Measurements from ENCODE around the gene NIN.

Gene NIN

GRCh38 chr14:50790589-50790988 lies 40.4 kb downstream of the NIN start:
- Mint-ChIP-seq H3K36me3 (ENCODE audit: insufficient read depth) (peaks cover 32% of the 10 kb centered on the region), H3K4me3 (peak overlapping the region in 1 of 2 donors; percentile 81), H3K27me3 (no peaks in the 10 kb centered on the region), H3K9me3 (no peaks in the 10 kb centered on the region), H3K4me1 (ENCODE audit: low read depth in 2 of 2) (peaks cover 59 to 91% of the 10 kb centered on the region in 2 donors), H3K27ac (peak overlapping the region; percentile 93)
- DNase-seq (no peak), ATAC-seq (replicated peaks) (no peak)

GRCh38 chr14:50786751-50787464 lies 44.1 kb downstream of the NIN start:
- no peak for DNase-seq
- no peak for ATAC-seq (replicated peaks)
- peak overlapping the region; percentile 36 to 72 for H3K4me3 Mint-ChIP-seq
- peaks cover 29% of the 10 kb centered on the region for H3K36me3 Mint-ChIP-seq (ENCODE audit: insufficient read depth)
- peak overlapping the region; percentile 83 to 92 for H3K27ac Mint-ChIP-seq
- H3K9me3 Mint-ChIP-seq = no peaks in the 10 kb centered on the region
- H3K27me3 Mint-ChIP-seq = no peaks in the 10 kb centered on the region
- H3K4me1 Mint-ChIP-seq (ENCODE audit: low read depth in 2 of 2) = peaks cover 61 to 89% of the 10 kb centered on the region in 2 donors

GRCh38 chr14:50785457-50786063 lies 45.4 kb downstream of the NIN start:
- Mint-ChIP-seq H3K4me3 (peak overlapping the region; percentile 72 to 74), H3K27me3 (no peaks in the 10 kb centered on the region), H3K4me1 (ENCODE audit: low read depth in 2 of 2) (peaks cover 65 to 90% of the 10 kb centered on the region in 2 donors), H3K9me3 (no peaks in the 10 kb centered on the region), H3K27ac (peak overlapping the region; percentile 83 to 92), H3K36me3 (ENCODE audit: insufficient read depth) (peaks cover 26% of the 10 kb centered on the region)
- ATAC-seq (replicated peaks) (peak; percentile 49), DNase-seq (no peak)

- Mint-ChIP-seq H3K36me3 (ENCODE audit: insufficient read depth) (peaks cover 20% of the 10 kb centered on the region), H3K4me3 (peak overlapping the region; percentile 72 to 74), H3K27me3 (no peaks in the 10 kb centered on the region), H3K9me3 (no peaks in the 10 kb centered on the region), H3K27ac (peak overlapping the region; percentile 83 to 92), H3K4me1 (ENCODE audit: low read depth in 2 of 2) (peaks cover 62 to 91% of the 10 kb centered on the region in 2 donors)
- no peak for DNase-seq
- peak; percentile 7 for ATAC-seq (replicated peaks)
Measured at GRCh38 chr14:50784683-50785456, 46.1 kb downstream of the NIN start.

DNA sequence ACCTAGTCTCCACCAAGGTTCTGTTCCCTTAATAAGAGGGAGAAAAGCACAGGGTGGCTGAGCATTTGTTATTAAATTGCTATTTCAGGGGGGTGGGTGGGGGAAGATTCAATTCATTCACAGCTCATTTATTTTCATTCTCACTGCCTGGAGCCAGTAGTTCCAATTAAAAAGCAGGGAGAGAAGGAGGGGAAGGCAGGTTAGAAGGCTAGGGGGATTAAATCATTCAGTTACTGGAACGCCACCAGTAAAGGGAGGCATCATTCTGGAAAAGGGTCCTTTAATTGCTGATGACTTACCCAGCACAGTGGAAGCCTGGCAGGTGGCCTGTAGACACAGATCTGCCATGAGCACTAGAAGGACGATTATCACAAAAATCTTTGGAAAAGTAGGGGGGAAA lies 47.4 kb downstream of the NIN start:
- H3K27me3 Mint-ChIP-seq = no peaks in the 10 kb centered on the region
- peak overlapping the region; percentile 38 to 39 for H3K4me3 Mint-ChIP-seq
- no peak for ATAC-seq (replicated peaks)

DNA sequence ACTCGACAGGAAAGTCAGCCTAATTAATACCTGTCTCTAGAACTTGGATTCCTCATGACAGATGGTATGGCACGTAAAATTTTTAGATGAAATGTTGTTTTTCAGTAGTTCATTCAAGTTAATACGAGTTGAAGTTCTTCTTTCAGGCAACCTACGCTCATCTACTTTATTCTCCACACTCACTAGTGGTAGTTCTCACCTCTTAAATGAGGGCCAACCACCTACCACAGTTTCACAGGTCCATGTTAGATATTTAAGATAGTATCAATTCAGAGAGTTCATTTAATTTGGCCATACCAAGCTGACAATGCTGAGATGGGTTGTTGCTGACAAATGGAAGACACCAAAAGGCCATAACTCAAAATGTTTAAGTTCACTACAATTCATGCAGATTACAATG lies 50.6 kb downstream of the NIN start:
- peaks cover 43 to 69% of the 10 kb centered on the region in 2 donors for H3K4me1 Mint-ChIP-seq (ENCODE audit: low read depth in 2 of 2)
- no peaks in the 10 kb centered on the region for H3K27me3 Mint-ChIP-seq
- DNase-seq (no peak), ATAC-seq (replicated peaks) (peak; percentile 39)
- H3K4me3 Mint-ChIP-seq = peak overlapping the region in 1 of 2 donors; percentile 39
- H3K27ac Mint-ChIP-seq = peak overlapping the region; percentile 44 to 83
- peaks cover 15% of the 10 kb centered on the region for H3K36me3 Mint-ChIP-seq (ENCODE audit: insufficient read depth)
- H3K9me3 Mint-ChIP-seq = no peaks in the 10 kb centered on the region

More for the DNA sequence above, 47.4 kb downstream of the NIN start:
- Mint-ChIP-seq H3K4me1 (ENCODE audit: low read depth in 2 of 2) (peaks cover 65 to 92% of the 10 kb centered on the region in 2 donors), H3K27ac (peak overlapping the region; percentile 83 to 92), H3K36me3 (ENCODE audit: insufficient read depth) (peaks cover 10% of the 10 kb centered on the region), H3K9me3 (no peaks in the 10 kb centered on the region)
- no peak for DNase-seq

GRCh38 chr14:50778721-50779483 lies 52.1 kb downstream of the NIN start:
- peak overlapping the region; percentile 77 to 94 for H3K27ac Mint-ChIP-seq
- peak overlapping the region; percentile 48 to 76 for H3K4me3 Mint-ChIP-seq
- H3K9me3 Mint-ChIP-seq = no peaks in the 10 kb centered on the region
- H3K27me3 Mint-ChIP-seq = no peaks in the 10 kb centered on the region
- peaks cover 17% of the 10 kb centered on the region for H3K36me3 Mint-ChIP-seq (ENCODE audit: insufficient read depth)
- peaks cover 31 to 59% of the 10 kb centered on the region in 2 donors for H3K4me1 Mint-ChIP-seq (ENCODE audit: low read depth in 2 of 2)
- DNase-seq (no peak), ATAC-seq (replicated peaks) (no peak)

- Mint-ChIP-seq H3K27me3 (no peaks in the 10 kb centered on the region), H3K4me1 (ENCODE audit: low read depth in 2 of 2) (peaks cover 23 to 45% of the 10 kb centered on the region in 2 donors), H3K36me3 (ENCODE audit: insufficient read depth) (peaks cover 40% of the 10 kb centered on the region), H3K4me3 (no peak overlapping the region), H3K9me3 (no peaks in the 10 kb centered on the region), H3K27ac (peak overlapping the region in 1 of 2 donors; percentile 76)
- ATAC-seq (replicated peaks) = no peak
- DNase-seq = no peak
Measured at GRCh38 chr14:50776522-50776921, 54.4 kb downstream of the NIN start.

- Mint-ChIP-seq H3K4me3 (no peak overlapping the region), H3K9me3 (no peaks in the 10 kb centered on the region), H3K27me3 (no peaks in the 10 kb centered on the region), H3K27ac (no peak overlapping the region), H3K4me1 (ENCODE audit: low read depth in 2 of 2) (peaks cover 14 to 34% of the 10 kb centered on the region in 2 donors), H3K36me3 (ENCODE audit: insufficient read depth) (peaks cover 51% of the 10 kb centered on the region)
- ATAC-seq (replicated peaks) (no peak), DNase-seq (no peak)
Measured at GRCh38 chr14:50775357-50775756, 55.6 kb downstream of the NIN start.

- H3K27me3 Mint-ChIP-seq = no peaks in the 10 kb centered on the region
- H3K36me3 Mint-ChIP-seq (ENCODE audit: insufficient read depth) = peaks cover 58% of the 10 kb centered on the region
- no peak for ATAC-seq (replicated peaks)
- peaks cover 13 to 27% of the 10 kb centered on the region in 2 donors for H3K4me1 Mint-ChIP-seq (ENCODE audit: low read depth in 2 of 2)
- H3K4me3 Mint-ChIP-seq = no peak overlapping the region
- DNase-seq = no peak
- peak overlapping the region; percentile 50 to 65 for H3K27ac Mint-ChIP-seq
- H3K9me3 Mint-ChIP-seq = no peaks in the 10 kb centered on the region
Measured at GRCh38 chr14:50774542-50775267, 56.3 kb downstream of the NIN start.

DNA sequence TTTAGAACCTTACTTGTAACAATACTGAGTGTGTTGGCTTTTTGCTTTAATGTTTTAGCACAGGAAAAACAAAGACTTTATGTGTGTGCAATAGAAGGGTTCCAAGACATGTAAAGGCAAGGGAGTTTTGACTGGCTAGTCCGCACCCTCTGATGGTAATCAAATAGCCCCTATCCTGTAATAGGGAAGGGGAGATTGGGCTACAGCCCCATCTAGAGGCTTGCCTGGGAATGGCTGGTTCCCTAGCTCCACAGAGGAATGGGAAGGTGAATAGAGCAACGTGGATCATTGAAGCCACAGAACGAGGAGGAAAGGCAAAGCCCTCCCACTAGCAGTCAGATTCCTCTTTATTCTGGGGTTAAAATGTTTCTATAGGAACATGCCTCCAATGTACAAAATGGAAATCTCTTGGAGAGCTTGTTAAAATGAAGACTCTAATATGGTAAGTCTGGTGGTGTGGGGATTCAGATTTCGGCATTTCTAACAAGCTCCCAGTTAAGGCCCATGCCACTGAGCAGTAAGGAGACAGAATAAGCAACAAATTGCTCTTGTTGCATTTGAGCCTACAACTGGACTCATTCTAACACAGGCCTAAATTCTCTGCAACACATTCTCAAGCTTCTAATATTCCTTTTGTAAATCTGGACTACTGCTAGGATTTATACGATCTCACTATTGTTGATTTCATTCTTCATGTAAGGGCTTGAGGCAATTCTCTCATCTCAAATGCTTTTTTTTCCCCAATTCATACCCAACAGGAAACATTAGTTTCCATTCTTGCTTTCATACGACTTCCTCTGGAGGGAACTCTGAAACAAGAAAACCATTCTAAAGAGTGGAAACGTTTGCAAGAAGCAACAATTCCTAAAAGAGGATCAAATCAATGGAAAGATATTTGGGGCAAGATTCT lies 57.1 kb downstream of the NIN start:
- Mint-ChIP-seq H3K36me3 (ENCODE audit: insufficient read depth) (peaks cover 66% of the 10 kb centered on the region), H3K4me3 (no peak overlapping the region), H3K9me3 (no peaks in the 10 kb centered on the region), H3K4me1 (ENCODE audit: low read depth in 2 of 2) (peaks cover 6 to 19% of the 10 kb centered on the region in 2 donors), H3K27me3 (no peaks in the 10 kb centered on the region), H3K27ac (peak overlapping the region; percentile 50 to 65)
- DNase-seq = no peak
- peak; percentile 37 for ATAC-seq (replicated peaks)

GRCh38 chr14:50772412-50772811 lies 58.5 kb downstream of the NIN start:
- H3K27ac Mint-ChIP-seq = peak overlapping the region in 1 of 2 donors; percentile 50
- peaks cover 2 to 12% of the 10 kb centered on the region in 2 donors for H3K4me1 Mint-ChIP-seq (ENCODE audit: low read depth in 2 of 2)
- no peaks in the 10 kb centered on the region for H3K27me3 Mint-ChIP-seq
- peaks cover 76% of the 10 kb centered on the region for H3K36me3 Mint-ChIP-seq (ENCODE audit: insufficient read depth)
- ATAC-seq (replicated peaks) (no peak), DNase-seq (no peak)
- no peak overlapping the region for H3K4me3 Mint-ChIP-seq
- no peaks in the 10 kb centered on the region for H3K9me3 Mint-ChIP-seq

Measured in effector memory CD8-positive, alpha-beta T cell (primary cell).